Measurements from ENCODE around the gene RSPO1. TPM values are rescaled to one million over a fixed set of nuclear protein-coding genes. Genes with fewer than 3 reads are reported as not detected.
A peak's percentile ranks its signal among the peaks of the same experiment; 100 is the strongest.

The RSPO1 gene
- total RNA-seq, 1 experiment from 2014 or later = not detected

GRCh38 chr1:37662031-37662755 lies 27.5 kb upstream of the RSPO1 start:
- TF ChIP-seq EZH2phosphoT487 (IDR thresholded peaks at IDR 0.05; ENCODE audit: borderline replicate concordance, low read length) = no peak
- TF ChIP-seq EZH2 (IDR thresholded peaks at IDR 0.05; ENCODE audit: low read length, unreplicated experiment) = no peak
- no peak for TF ChIP-seq CTCF (conservative IDR thresholded peaks at IDR 0.05; ENCODE audit: low read depth, low read length)
- H3K4me3 ChIP-seq (ENCODE audit: low read length) = no peak overlapping the region
- H2AFZ ChIP-seq (ENCODE audit: low read length) = no peak overlapping the region
- no peaks in the 10 kb centered on the region for H4K20me1 ChIP-seq (ENCODE audit: low read length)
- no peak for DNase-seq
- no peaks in the 10 kb centered on the region for H3K4me1 ChIP-seq (ENCODE audit: insufficient read depth, low read length)
- BruUV-seq (replicated peaks) = no TSS peak
- no peaks in the 10 kb centered on the region for H3F3A ChIP-seq (ENCODE audit: low read length, unreplicated experiment)
- H3K79me2 ChIP-seq (ENCODE audit: low read length) = no peaks in the 10 kb centered on the region
- POLR2A ChIA-PET (ENCODE audit: unreplicated experiment) = no interaction called here
- CTCF ChIA-PET = no interaction called here
- H3K9me3 ChIP-seq (ENCODE audit: low read length) = no peaks in the 10 kb centered on the region
- H3K36me3 ChIP-seq (ENCODE audit: low read depth, low read length) = no peaks in the 10 kb centered on the region
- H3K4me2 ChIP-seq (ENCODE audit: low read length) = no peak overlapping the region
- H3K9ac ChIP-seq (ENCODE audit: low read length) = no peak overlapping the region
- no peaks in the 10 kb centered on the region for H3K9me2 ChIP-seq (replicated peaks; ENCODE audit: low read length)
- no peak overlapping the region for H3K27ac ChIP-seq (ENCODE audit: low read length)
- no peak for ATAC-seq
- intact Hi-C loops (cut with micrococcal nuclease) = no loop called here
- peaks cover 8% of the 10 kb centered on the region for H3K27me3 ChIP-seq (ENCODE audit: low read length)

DNA sequence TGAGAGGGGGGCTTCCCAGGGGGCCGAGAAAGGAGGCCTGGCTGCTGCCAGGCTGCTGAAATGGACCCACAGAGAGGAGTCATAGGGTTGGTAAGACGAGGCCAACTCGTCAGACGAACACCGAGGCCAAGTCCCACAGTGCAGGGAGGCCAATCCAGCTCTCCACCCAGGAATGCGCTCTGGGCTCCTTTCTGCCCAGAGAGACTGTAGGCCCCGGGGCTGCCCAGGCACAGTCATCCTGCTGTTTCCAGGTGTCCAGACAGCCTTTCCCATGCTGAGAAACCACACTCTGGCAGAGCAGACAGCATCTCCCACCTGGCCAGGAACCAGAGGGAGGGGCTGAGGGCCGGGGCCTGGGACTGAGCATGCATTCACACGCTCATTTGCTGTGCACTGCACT lies 26.7 kb upstream of the RSPO1 start:
- Histone ChIP-seq H3K27me3 (ENCODE audit: low read length) (peaks cover 2% of the 10 kb centered on the region; the same call in 1 of the 2 replicates), H3K4me1 (ENCODE audit: insufficient read depth, low read length) (no peaks in the 10 kb centered on the region), H2AFZ (ENCODE audit: low read length) (no peak overlapping the region), H3K4me3 (ENCODE audit: low read length) (no peak overlapping the region), H3K27ac (ENCODE audit: low read length) (no peak overlapping the region), H3K36me3 (ENCODE audit: low read depth, low read length) (no peaks in the 10 kb centered on the region), H3K9ac (ENCODE audit: low read length) (no peak overlapping the region), H3K4me2 (ENCODE audit: low read length) (no peak overlapping the region), H3K79me2 (ENCODE audit: low read length) (no peaks in the 10 kb centered on the region), H3K9me3 (ENCODE audit: low read length) (no peaks in the 10 kb centered on the region), H4K20me1 (ENCODE audit: low read length) (no peaks in the 10 kb centered on the region), H3F3A (ENCODE audit: low read length, unreplicated experiment) (no peaks in the 10 kb centered on the region), H3K9me2 (replicated peaks; ENCODE audit: low read length) (no peaks in the 10 kb centered on the region)
- peak; percentile 27 for DNase-seq
- intact Hi-C loops (cut with micrococcal nuclease) = no loop called here
- TF ChIP-seq EZH2 (IDR thresholded peaks at IDR 0.05; ENCODE audit: low read length, unreplicated experiment) = no peak
- no peak for TF ChIP-seq EZH2phosphoT487 (IDR thresholded peaks at IDR 0.05; ENCODE audit: borderline replicate concordance, low read length)
- no peak for TF ChIP-seq CTCF (conservative IDR thresholded peaks at IDR 0.05; ENCODE audit: low read depth, low read length)
- peak; percentile 37 for ATAC-seq
- no TSS peak for BruUV-seq (replicated peaks)
- ChIA-PET CTCF (no interaction called here), POLR2A (ENCODE audit: unreplicated experiment) (no interaction called here)

DNA sequence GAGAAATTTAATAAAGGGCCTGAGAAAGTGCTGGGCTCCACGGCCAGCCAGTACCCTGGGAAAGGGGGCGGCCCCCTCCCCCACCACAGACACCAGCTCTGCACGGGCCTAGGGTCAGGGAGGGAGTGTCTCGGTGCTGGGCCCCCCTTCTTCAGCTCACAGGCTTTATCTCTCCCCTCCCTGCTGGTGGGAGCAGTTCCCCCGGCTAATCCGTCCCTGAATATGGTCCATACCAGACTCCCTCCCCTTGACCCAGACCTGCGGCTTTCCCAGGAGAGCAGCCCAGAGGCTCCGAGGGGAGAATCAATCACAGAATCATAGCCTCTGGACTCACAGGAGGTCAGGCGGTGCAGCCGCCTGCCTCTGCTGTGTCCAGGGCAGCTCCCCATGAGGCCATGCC lies 26.0 kb upstream of the RSPO1 start:
- ChIA-PET CTCF (no interaction called here), POLR2A (ENCODE audit: unreplicated experiment) (interaction anchor here (0.5 kb wide), 1 partner anchor 181 kb away, joined by 3 read pairs; no protein-coding TSS in a partner anchor)
- DNase-seq (no peak), ATAC-seq (no peak)
- H3K36me3 ChIP-seq (ENCODE audit: low read depth, low read length) = no peaks in the 10 kb centered on the region
- no peaks in the 10 kb centered on the region for H3K4me1 ChIP-seq (ENCODE audit: insufficient read depth, low read length)
- H3F3A ChIP-seq (ENCODE audit: low read length, unreplicated experiment) = no peaks in the 10 kb centered on the region
- H3K4me2 ChIP-seq (ENCODE audit: low read length) = no peak overlapping the region
- no peaks in the 10 kb centered on the region for H4K20me1 ChIP-seq (ENCODE audit: low read length)
- H3K27me3 ChIP-seq (ENCODE audit: low read length) = no peaks in the 10 kb centered on the region
- intact Hi-C loops (cut with micrococcal nuclease) = no loop called here
- no peak overlapping the region for H3K27ac ChIP-seq (ENCODE audit: low read length)
- H2AFZ ChIP-seq (ENCODE audit: low read length) = no peak overlapping the region
- no peaks in the 10 kb centered on the region for H3K9me3 ChIP-seq (ENCODE audit: low read length)
- no peak for TF ChIP-seq EZH2phosphoT487 (IDR thresholded peaks at IDR 0.05; ENCODE audit: borderline replicate concordance, low read length)
- TF ChIP-seq CTCF (conservative IDR thresholded peaks at IDR 0.05; ENCODE audit: low read depth, low read length) = no peak
- TF ChIP-seq EZH2 (IDR thresholded peaks at IDR 0.05; ENCODE audit: low read length, unreplicated experiment) = no peak
- no peak overlapping the region for H3K9ac ChIP-seq (ENCODE audit: low read length)
- H3K79me2 ChIP-seq (ENCODE audit: low read length) = no peaks in the 10 kb centered on the region
- H3K9me2 ChIP-seq (replicated peaks; ENCODE audit: low read length) = no peaks in the 10 kb centered on the region
- no TSS peak for BruUV-seq (replicated peaks)
- H3K4me3 ChIP-seq (ENCODE audit: low read length) = no peak overlapping the region

Data from PC-3 (cell line).